Measurements from ENCODE around the gene NFKBIA.
"Not testable (repeated sequence)": the region's sequence is repeated elsewhere in the genome, so short reads cannot be mapped to it uniquely, and the experiment has no call there.

Gene NFKBIA

DNA sequence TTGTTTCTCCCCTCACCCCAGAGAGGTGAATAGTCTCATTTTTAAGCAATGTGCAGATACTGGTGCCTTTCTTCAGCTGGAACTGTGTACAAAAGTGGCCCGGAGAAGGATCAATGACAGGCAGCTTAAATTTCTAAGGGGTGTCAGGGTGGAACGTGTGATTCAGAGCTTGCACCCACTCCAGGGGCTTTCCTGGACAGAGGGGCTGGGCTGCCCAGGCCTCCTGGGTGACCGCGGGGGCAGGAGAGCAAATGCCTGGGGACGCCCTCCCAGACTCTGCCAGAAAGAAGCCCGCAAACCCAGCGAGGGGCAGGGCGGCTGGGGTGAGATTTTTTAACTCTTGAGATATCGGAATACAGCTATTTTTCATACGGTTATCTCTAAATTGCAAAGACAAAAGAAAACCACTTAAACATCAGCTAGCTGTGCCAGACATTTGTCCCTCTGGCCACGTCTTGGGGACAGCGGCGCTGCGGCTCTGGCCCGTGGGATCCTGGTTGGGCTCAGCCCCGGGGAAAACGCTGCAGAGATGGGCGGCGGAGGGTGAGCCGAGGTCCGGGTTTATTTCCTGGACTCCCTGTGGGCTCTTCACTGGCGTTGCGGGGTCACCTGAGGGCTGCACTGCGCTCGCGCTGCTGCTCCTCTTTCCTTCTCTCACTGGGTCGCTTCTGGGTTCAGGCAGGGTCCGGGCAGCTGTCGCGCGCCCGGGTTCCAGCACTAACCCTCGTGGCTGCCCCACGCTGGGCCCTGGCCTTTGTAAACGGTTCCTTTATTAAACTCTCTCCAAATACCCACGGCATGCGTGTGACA lies 35.8 kb downstream of the NFKBIA start:
- no peak for DNase-seq (ENCODE audit: low read depth in 4 of 4, low spot score in 1 of 4)

DNA sequence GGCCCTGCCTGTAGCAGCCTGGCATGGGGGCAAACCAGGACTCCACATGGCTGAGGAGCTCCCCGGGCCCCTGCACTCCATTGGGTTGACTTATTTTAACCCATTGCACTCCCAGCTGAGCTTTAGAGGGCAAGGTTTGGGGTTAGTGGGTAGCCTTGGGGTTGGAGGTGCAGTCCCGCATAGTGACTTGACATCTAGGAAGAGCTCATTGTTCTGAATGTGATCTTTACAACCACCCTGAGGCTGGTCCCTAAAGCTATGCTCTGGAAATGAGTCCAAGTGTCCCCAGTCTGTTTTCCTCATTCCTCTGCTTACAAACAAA lies 36.4 kb downstream of the NFKBIA start:
- DNase-seq (ENCODE audit: low read depth in 4 of 4, low spot score in 1 of 4), result no peak

DNA sequence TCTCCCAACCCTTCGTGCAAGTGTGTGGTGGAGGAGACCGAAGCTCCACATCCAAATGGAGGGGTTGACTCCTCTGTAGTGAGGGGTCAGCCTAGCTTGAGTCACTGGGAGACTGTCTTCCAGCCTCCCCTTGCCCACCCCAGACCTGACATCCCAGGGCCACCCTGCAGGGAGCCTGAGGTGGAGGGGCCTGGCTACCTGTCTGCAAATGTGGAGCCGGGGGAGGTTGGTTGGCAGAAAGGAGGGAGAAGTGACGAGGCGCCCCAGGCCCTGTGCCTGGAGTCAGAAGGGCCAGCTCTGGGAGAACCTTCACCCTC lies 37.5 kb downstream of the NFKBIA start:
- DNase-seq (ENCODE audit: low read depth in 4 of 4, low spot score in 1 of 4), result no peak

DNA sequence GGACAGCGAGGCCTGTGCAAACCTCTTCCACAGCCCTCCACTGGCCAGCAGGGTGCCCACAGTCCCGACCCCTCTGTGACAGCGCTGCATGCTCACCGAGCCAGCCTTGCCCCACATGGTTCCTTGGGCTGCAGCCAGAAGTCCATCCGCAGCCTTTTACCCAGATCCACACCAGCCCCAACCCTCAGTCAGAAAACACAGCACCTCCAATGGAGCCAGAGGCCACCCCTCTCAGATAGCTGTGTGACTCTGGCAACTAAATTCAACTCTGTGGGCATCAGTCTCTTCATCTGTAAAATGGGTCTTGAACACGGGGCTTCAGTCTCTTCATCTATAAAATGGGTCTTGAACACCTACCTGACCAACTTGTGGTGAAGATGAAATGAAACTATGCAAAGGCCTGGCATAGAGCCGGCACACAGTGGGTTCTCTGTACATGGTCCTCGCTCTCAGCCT lies 38.0 kb downstream of the NFKBIA start:
- no peak for DNase-seq (ENCODE audit: low read depth in 4 of 4, low spot score in 1 of 4)

DNA sequence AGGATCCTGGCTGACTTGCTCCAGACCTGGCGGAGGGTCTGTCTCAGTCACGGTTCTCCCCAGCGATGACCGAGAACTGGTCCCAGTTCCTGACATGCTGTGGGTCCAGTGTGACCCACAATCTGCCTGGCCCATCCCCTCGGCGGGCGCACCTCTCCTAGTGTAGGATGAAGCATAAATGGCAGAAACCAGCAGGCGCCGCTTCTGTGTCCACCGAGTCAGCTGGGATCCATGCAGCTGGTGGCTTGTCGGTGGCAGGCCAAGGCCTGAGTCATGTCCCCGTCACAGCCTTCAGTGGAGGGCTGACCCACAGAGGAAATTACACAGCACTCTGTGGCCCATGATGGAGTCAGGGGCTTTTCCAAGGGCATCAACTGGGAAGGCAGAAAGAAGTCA lies 38.5 kb downstream of the NFKBIA start:
- peak in 1 of 4 experiments; percentile 33 for DNase-seq (ENCODE audit: low read depth in 4 of 4, low spot score in 1 of 4)

DNA sequence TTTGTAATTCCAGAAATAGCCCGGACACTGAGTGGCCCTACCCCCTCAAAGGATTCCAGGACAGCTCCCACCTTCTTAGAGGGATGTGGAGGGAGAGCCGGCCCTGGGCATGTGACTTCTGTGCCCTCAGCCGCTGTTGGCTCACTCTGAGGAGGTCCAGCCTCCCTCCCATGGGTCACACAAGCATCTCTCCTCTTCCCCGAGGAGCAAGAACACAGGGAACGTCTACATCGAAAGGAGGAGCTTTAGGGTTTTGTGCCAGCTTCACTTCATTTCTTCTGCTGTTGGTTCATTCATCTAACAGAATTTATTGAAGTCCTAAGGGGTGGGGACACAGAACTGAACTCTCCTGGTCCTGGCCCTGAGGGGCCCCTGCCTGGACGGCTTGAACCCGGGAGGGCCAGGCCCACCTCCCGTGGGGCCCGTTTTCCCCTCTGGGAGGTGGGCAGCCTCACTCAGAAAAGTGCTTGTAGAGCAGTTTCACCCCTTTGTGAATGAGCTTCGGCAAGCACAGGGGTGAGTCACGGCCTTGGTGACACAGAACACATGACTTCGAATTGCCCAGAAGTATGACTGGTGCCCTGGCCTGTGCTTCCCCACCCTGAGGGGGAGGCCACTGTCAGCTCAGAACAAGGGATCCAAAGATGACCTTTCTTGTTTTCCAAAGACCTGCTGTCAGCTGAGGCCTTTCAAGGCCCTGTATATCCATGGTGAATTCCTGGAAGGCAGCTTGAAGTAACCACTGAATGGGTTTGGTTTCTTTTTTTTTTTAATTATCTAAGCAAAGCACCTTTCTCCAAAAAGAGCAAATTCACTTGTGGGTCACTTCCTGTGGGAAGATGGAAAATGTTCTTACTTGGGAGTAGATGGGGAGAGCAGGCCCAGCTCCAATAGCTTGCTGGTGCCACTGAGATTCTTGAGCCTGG lies 39.2 kb downstream of the NFKBIA start:
- peak; percentile 45 to 81 (median 64) for DNase-seq (ENCODE audit: low read depth in 4 of 4, low spot score in 1 of 4)

DNA sequence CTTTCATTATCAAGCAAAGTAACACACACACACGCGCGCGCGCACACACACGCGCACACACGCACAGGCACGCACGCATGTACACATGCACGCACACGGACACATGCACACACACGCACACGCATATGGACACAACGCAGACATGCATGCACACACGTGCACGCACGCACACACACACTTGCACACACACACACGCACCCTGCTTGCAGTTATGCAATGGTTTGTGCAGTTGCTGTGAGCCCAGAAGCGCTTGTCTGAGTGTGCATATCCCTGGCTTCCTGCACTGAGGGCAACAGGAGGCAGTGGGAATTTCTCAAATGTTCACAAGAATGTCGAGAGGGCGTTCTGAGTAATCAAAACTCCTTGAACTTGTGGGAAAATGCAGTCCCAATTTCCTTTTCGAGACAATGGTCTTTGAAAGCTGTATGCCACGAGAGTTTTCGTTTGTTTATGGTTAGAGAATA lies 41.6 kb downstream of the NFKBIA start:
- no peak for DNase-seq (ENCODE audit: low read depth in 4 of 4, low spot score in 1 of 4)

DNA sequence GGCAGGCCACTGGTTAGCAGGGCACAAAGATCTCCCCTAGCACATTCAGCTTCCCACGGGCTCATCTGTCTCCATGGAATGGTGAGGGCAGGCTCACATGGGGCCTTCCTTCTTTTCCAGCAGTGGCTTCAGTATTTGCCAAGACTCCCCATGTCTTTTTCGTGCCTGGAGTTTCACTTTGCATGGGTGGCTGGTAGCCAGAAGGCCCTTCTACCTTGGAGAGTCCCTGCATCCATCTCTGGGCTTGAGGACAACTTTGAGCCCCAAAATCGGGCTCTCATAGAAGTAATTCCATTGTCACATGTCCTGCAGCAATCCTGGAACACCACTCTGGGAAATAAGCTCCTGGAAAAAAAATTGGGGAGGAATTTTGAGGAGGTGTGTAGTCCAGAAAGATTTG lies 42.1 kb downstream of the NFKBIA start:
- no peak for DNase-seq (ENCODE audit: low read depth in 4 of 4, low spot score in 1 of 4)

DNA sequence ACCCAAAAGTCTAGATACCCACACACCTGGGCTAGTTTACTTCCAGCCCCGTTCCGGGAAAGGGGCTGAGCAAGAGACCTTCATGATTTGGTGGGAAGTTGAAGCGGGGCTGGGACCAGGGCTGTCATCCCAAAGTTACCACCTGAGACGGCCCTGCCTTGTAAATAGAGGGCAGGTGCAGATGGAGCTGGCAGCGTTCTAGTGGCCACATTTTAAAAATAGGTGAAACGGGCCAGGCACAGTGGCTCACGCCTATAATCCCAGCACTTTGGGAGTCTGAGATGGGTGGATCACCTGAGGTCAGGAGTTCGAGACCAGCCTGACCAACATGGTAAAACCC lies 43.4 kb downstream of the NFKBIA start:
- no peak for DNase-seq (ENCODE audit: low read depth in 4 of 4, low spot score in 1 of 4)

DNA sequence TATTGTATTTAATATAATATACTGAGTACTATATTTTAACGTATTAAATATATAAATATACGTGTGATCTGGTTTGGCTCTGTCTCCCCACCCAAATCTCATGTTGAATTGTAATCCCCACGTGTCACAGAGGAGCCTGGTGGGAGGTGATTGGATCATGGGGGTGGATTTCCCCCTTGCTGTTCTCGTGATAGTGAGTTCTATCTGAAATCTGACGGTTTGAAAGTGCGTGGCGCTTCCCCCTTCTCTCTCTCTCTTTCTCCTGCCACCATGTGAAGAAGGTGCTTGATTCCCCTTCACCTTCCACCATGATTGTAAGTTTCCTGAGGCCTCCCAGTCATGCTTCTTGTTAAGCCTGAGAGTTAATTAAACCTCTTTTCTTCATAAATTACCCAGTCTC lies 44.9 kb downstream of the NFKBIA start:
- DNase-seq (ENCODE audit: low read depth in 4 of 4, low spot score in 1 of 4), result not testable (repeated sequence)

DNA sequence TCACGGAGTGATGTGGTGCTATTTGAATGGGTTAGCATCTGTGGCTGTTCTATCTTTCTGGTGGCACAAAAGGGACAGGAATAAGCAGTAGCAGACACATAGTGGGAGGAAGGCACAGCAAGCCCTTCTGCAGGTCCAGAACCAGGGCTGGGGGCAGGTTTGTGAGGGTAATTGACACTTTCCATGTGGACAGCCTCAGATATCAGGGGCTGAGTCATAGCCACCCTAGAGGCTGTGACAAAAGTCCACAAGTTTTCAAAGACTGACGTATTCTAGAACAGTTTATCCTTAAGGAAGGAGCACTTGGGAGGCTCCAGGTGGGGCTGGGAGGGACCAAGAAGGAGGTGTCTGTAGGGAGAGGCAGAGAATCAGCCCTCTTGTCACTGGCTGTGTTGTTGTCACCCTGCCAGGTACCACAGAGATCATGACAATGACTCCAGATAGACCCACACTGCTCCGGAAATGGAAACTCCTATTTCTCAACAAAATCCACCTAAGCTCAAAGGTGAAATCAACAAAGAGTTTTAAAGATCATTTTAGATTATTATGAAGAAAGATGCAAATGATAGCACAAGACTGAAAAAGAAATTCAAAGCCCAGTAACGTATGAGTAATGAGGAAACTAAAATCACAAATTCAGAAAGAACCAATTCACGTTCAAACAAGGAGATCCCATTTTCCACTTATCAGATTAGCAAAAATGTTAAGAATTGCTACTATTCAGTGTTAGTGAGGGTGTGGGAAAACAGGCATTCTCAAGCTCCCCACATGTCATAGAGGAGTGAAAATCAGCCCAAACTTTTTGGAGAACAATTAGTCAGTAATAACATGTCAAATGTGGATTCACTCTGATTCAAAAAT lies 48.3 kb downstream of the NFKBIA start:
- DNase-seq (ENCODE audit: low read depth in 4 of 4, low spot score in 1 of 4), result no peak

DNA sequence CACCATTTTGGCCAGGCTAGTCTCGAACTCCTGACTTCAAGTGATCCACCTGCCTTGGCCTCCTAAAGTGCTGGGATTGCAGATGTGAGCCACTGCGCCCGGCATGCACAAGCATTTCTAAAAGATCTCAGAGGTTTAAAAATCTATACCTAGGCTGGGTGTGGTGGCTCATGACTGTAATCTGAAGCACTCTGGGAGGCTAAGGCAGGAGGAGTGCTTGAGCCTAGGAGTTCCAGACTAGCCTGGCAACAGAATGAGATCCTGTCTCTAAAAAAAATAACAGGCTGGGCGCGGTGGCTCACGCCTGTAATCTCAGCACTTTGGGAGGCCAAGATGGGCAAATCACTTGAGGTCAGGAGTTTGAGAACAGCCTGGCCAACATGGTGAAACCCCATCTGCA lies 49.3 kb downstream of the NFKBIA start:
- DNase-seq (ENCODE audit: low read depth in 4 of 4, low spot score in 1 of 4), result not testable (repeated sequence)

DNA sequence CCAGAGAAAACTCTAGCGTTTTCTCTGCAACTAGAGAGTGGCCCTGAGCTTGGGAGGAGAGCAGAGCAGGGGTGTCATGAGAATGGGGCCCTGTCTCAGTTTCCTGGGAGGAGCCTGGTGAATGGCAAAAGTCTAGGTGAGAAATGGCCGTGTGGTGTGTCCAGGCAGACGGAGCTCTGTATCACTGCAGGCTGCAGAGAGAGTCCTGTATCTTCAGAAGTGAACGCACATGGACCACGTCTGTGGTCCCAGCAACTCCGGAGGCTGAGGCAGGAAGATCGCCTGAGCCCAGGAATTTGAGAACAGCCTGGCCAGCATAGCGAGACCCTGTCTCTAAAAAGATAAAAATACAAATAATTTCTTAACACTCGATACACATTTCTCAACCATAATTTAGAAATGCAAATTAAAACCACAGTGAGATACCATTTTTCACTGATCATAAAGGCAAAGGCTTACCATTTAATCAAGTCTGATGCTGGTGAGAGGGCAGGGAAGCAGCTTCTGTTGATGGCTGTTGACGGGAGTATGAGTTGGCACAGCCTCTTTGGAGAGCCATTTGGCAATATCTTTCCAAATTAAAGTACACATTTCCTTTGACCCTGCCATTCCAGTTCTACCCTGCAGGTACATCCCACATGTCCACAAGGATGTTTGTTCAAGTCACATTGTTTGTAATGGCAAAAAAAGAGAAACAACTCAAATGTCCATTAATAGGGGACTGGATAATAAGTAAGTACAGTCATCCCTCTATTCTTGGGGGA lies 51.0 kb downstream of the NFKBIA start:
- no peak for DNase-seq (ENCODE audit: low read depth in 4 of 4, low spot score in 1 of 4)

DNA sequence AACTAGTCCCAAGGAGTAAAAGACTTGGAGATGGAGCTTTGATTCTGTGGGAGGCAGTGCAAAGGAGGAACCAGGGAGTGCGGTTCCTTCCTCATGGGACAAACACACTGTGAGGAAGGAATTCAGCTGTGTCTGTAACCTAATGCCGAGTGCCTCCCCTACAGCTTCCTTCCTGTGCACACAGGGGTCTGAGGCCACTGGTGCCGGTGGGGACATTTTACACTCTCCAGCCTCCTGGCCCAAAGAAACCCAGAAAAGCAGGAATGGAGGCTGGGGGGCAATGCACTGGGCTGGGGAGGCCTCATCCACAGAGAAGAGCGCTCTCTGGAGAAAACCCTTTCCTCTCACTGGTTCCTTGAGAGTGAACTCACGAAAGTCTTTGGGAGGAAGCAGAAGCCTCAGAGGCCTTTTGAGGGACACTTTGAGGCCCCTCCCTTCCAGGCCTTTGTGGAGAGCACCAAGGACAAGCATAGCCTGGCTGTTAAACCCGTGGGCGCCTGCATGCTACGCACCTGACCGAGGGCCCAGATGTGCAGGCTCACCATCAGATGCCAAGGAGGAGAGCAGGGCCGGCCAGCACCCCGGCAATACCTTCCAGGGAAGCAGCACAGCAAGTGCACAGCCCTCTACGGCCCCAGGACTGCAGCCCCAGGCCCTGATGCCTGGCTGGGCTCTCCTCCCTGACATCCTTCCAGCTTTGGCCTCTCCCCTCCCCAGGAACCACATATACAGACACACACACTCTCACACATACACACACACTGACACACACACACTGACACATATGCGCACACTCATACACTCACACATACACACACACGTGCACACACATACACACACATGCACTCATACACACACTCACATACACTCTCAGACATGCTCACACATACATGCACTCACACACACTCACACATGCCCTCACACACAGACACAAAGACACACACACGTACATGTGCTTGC lies 52.0 kb downstream of the NFKBIA start:
- DNase-seq (ENCODE audit: low read depth in 4 of 4, low spot score in 1 of 4), result no peak

DNA sequence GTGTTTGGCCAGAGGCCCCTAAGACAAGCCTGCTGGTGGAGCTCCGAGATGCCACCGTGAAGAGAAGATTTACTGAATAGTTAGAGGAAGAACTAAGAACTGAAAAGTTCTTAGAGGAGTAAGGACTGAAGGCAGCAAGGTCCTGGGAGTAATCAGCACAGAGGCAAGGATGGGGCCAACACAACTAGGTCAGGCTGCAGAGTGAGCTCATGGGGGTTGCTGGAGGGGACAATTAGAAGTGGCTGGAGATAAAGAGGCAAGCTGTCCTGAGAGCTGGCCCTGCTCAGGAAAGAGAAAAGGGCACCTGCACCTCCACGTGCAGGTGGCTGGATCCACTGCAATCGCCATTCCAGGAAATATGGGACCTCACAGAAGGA lies 52.7 kb downstream of the NFKBIA start:
- DNase-seq (ENCODE audit: low read depth in 4 of 4, low spot score in 1 of 4), result no peak

Data from stimulated activated CD4-positive, alpha-beta T cell treated with anti-CD3 and anti-CD28 coated beads, Interleukin-1b, Interleukin-23, amount 100 ng/mL, for 24 hours (primary cell).